ENCODE data around the gene GOSR1.
"Not testable (repeated sequence)": the region's sequence is repeated elsewhere in the genome, so short reads cannot be mapped to it uniquely, and the experiment has no call there.

GOSR1 gene

GRCh38 chr17:30528701-30529100 lies 51.5 kb downstream of the GOSR1 start:
- H3K36me3 ChIP-seq (ENCODE audit: control insufficient read depth, insufficient read depth, low read length); H2BK120ac ChIP-seq (ENCODE audit: low read depth, low read length); H3K9ac ChIP-seq (ENCODE audit: low read length); H3K18ac ChIP-seq (ENCODE audit: low read length); H2BK15ac ChIP-seq (replicated peaks; ENCODE audit: low read depth); H3K4ac ChIP-seq (ENCODE audit: low read depth, low read length); H3K27ac ChIP-seq (ENCODE audit: low read depth, low read length); H3K56ac ChIP-seq (ENCODE audit: low read length); H3K27me3 ChIP-seq (ENCODE audit: insufficient read depth, low read length, poor library complexity); H4K5ac ChIP-seq (ENCODE audit: low read length); H2BK5ac ChIP-seq (ENCODE audit: low read length); H3K23ac ChIP-seq (ENCODE audit: low read length); H3K79me1 ChIP-seq (ENCODE audit: low read length); DNase-seq; H2AK5ac ChIP-seq (ENCODE audit: low read length); H3K4me2 ChIP-seq (ENCODE audit: low read length); H3K4me3 ChIP-seq (ENCODE audit: low read length); H3K4me1 ChIP-seq (ENCODE audit: control insufficient read depth, low read depth, low read length); H3K79me2 ChIP-seq (ENCODE audit: control insufficient read depth, insufficient read depth, low read length); H4K8ac ChIP-seq (ENCODE audit: low read depth, low read length): not testable (repeated sequence)
- WGBS (ENCODE audit: extremely low coverage, insufficient coverage, low lambda C conversion rate) = no CpG with 5 or more reads among the region's 5 CpGs

- Histone ChIP-seq H2BK15ac (replicated peaks; ENCODE audit: low read depth) (no peak overlapping the region), H3K4me1 (ENCODE audit: control insufficient read depth, low read depth, low read length) (no peaks in the 10 kb centered on the region), H4K8ac (ENCODE audit: low read depth, low read length) (no peak overlapping the region), H3K27ac (ENCODE audit: low read depth, low read length) (no peak overlapping the region), H3K4me3 (ENCODE audit: low read length) (no peak overlapping the region), H2AK5ac (ENCODE audit: low read length) (no peak overlapping the region), H3K18ac (ENCODE audit: low read length) (no peak overlapping the region), H3K79me1 (ENCODE audit: low read length) (no peaks in the 10 kb centered on the region), H3K4me2 (ENCODE audit: low read length) (no peak overlapping the region), H3K56ac (ENCODE audit: low read length) (no peak overlapping the region), H3K36me3 (ENCODE audit: control insufficient read depth, insufficient read depth, low read length) (no peaks in the 10 kb centered on the region), H2BK5ac (ENCODE audit: low read length) (no peak overlapping the region), H3K9ac (ENCODE audit: low read length) (no peak overlapping the region), H4K5ac (ENCODE audit: low read length) (no peak overlapping the region), H3K79me2 (ENCODE audit: control insufficient read depth, insufficient read depth, low read length) (no peaks in the 10 kb centered on the region), H3K4ac (ENCODE audit: low read depth, low read length) (no peak overlapping the region), H2BK120ac (ENCODE audit: low read depth, low read length) (no peak overlapping the region), H3K23ac (ENCODE audit: low read length) (no peak overlapping the region), H3K27me3 (ENCODE audit: insufficient read depth, low read length, poor library complexity) (no peaks in the 10 kb centered on the region)
- WGBS (ENCODE audit: extremely low coverage, insufficient coverage, low lambda C conversion rate) = no CpG with 5 or more reads among the region's 2 CpGs
- DNase-seq = peak; percentile 13
These were observed 53.3 kb downstream of the GOSR1 start for GRCh38 chr17:30530346-30531025.

DNA sequence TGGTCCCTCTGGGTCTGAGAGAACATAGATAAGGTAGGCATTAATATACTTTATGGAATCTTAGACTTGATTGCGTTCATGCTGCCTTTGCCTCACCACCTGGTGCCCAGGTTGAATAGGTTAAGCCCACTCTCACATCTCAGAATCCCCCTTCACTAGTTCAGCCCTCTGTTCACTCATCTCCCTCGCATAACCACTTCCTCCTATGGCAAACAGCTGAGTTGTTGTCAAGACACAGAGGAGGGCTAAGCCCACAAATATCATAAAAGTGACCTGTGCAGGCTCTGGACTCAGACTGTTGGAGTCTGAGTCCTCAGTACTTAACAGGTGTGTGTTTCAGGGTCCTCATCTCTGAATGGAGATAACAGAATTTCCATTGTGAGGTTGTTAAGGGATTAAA lies 55.7 kb downstream of the GOSR1 start:
- Histone ChIP-seq H3K18ac (ENCODE audit: low read length) (no peak overlapping the region), H2BK5ac (ENCODE audit: low read length) (no peak overlapping the region), H4K5ac (ENCODE audit: low read length) (no peak overlapping the region), H3K56ac (ENCODE audit: low read length) (no peak overlapping the region), H3K9ac (ENCODE audit: low read length) (no peak overlapping the region), H3K4me3 (ENCODE audit: low read length) (no peak overlapping the region), H2BK120ac (ENCODE audit: low read depth, low read length) (no peak overlapping the region), H2BK15ac (replicated peaks; ENCODE audit: low read depth) (no peak overlapping the region), H3K4ac (ENCODE audit: low read depth, low read length) (no peak overlapping the region), H4K8ac (ENCODE audit: low read depth, low read length) (no peak overlapping the region), H2AK5ac (ENCODE audit: low read length) (no peak overlapping the region), H3K4me1 (ENCODE audit: control insufficient read depth, low read depth, low read length) (no peaks in the 10 kb centered on the region), H3K27ac (ENCODE audit: low read depth, low read length) (no peak overlapping the region), H3K79me1 (ENCODE audit: low read length) (no peaks in the 10 kb centered on the region), H3K79me2 (ENCODE audit: control insufficient read depth, insufficient read depth, low read length) (no peaks in the 10 kb centered on the region), H3K4me2 (ENCODE audit: low read length) (no peak overlapping the region), H3K27me3 (ENCODE audit: insufficient read depth, low read length, poor library complexity) (no peaks in the 10 kb centered on the region), H3K23ac (ENCODE audit: low read length) (no peak overlapping the region), H3K36me3 (ENCODE audit: control insufficient read depth, insufficient read depth, low read length) (no peaks in the 10 kb centered on the region)
- no peak for DNase-seq
- no CpG with 5 or more reads among the region's 2 CpGs for WGBS (ENCODE audit: extremely low coverage, insufficient coverage, low lambda C conversion rate)

DNA sequence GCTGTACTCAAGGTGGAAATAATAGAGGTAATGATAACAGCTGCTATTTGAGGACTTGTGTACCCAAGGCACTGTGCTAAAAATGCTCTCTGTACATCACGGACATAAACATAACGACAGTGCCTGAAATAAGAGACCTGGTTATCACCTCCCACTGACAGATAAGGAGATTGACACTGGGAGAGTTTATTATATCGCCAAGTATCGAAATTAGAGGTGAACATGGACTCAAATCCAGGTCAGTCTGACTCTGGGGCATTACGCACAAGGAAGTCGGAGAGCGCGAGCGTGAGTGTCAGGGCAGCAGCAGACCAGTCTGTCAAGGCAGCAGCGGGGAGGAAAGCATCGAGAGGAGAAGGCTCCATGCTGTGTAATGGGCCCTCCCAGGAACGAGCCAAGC lies 57.1 kb downstream of the GOSR1 start:
- Histone ChIP-seq H3K4ac (ENCODE audit: low read depth, low read length) (no peak overlapping the region), H4K8ac (ENCODE audit: low read depth, low read length) (no peak overlapping the region), H4K5ac (ENCODE audit: low read length) (no peak overlapping the region), H3K4me2 (ENCODE audit: low read length) (no peak overlapping the region), H3K23ac (ENCODE audit: low read length) (no peak overlapping the region), H3K56ac (ENCODE audit: low read length) (no peak overlapping the region), H3K79me2 (ENCODE audit: control insufficient read depth, insufficient read depth, low read length) (no peaks in the 10 kb centered on the region), H2BK120ac (ENCODE audit: low read depth, low read length) (no peak overlapping the region), H3K36me3 (ENCODE audit: control insufficient read depth, insufficient read depth, low read length) (no peaks in the 10 kb centered on the region), H3K79me1 (ENCODE audit: low read length) (no peaks in the 10 kb centered on the region), H3K9ac (ENCODE audit: low read length) (no peak overlapping the region), H2BK5ac (ENCODE audit: low read length) (no peak overlapping the region), H3K18ac (ENCODE audit: low read length) (no peak overlapping the region), H3K27ac (ENCODE audit: low read depth, low read length) (no peak overlapping the region), H3K4me3 (ENCODE audit: low read length) (no peak overlapping the region), H3K4me1 (ENCODE audit: control insufficient read depth, low read depth, low read length) (no peaks in the 10 kb centered on the region), H2AK5ac (ENCODE audit: low read length) (no peak overlapping the region), H3K27me3 (ENCODE audit: insufficient read depth, low read length, poor library complexity) (no peaks in the 10 kb centered on the region), H2BK15ac (replicated peaks; ENCODE audit: low read depth) (no peak overlapping the region)
- WGBS (ENCODE audit: extremely low coverage, insufficient coverage, low lambda C conversion rate) = no CpG with 5 or more reads among the region's 12 CpGs
- no peak for DNase-seq

DNA sequence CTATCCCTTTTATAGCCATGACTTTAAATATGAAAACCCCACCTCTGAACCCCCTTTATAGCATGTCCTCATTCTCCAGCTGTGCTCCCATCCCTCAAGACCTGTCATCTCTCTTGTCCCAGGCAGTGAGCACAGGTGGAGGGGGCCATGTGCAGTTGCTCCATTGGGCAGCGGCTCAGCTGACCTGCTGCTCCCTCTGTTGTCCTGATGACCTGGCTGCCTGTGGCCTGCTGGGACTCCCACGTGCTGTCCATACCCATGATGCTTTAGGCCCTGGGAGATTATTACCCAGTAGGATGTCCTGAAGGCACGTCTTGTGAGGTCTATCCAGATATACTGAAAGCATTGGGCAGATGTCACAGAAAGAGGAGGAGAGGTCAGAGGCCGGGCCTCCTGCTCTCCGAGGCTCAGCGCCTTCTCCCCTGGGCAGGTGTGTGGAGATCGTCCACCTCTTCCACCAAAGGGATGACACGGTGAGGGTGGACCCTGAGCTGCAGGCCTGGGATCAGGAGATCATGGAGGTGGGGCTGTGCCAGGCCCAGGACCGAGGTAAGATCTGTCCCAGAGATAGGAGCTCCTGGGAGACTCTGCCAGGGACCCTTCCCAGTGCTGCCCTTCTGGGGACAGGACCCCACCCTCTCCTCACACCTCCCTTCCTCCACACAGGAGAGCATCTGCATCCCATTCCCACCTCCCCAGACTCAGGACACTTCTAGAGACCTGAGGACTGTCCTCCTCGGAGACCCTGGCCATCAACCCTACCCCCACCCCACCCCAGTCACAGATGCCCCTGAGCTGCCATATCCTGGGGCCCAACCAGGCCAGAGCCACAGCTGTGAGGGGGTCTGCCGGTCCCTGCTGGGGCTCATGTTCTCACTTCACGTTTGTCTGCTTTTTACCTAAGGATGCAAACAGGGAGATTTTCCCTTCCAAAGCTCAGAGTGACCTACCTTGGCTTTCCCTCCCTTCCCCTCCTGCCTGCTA lies 58.0 kb downstream of the GOSR1 start:
- Histone ChIP-seq H2AK5ac (ENCODE audit: low read length) (no peak overlapping the region), H3K79me1 (ENCODE audit: low read length) (no peaks in the 10 kb centered on the region), H4K5ac (ENCODE audit: low read length) (no peak overlapping the region), H3K23ac (ENCODE audit: low read length) (no peak overlapping the region), H3K4me1 (ENCODE audit: control insufficient read depth, low read depth, low read length) (no peaks in the 10 kb centered on the region), H3K4me2 (ENCODE audit: low read length) (no peak overlapping the region), H3K79me2 (ENCODE audit: control insufficient read depth, insufficient read depth, low read length) (no peaks in the 10 kb centered on the region), H4K8ac (ENCODE audit: low read depth, low read length) (no peak overlapping the region), H3K9ac (ENCODE audit: low read length) (no peak overlapping the region), H3K27me3 (ENCODE audit: insufficient read depth, low read length, poor library complexity) (no peaks in the 10 kb centered on the region), H2BK15ac (replicated peaks; ENCODE audit: low read depth) (no peak overlapping the region), H2BK120ac (ENCODE audit: low read depth, low read length) (no peak overlapping the region), H3K18ac (ENCODE audit: low read length) (no peak overlapping the region), H3K27ac (ENCODE audit: low read depth, low read length) (no peak overlapping the region), H3K36me3 (ENCODE audit: control insufficient read depth, insufficient read depth, low read length) (no peaks in the 10 kb centered on the region), H3K4me3 (ENCODE audit: low read length) (no peak overlapping the region), H3K56ac (ENCODE audit: low read length) (no peak overlapping the region), H3K4ac (ENCODE audit: low read depth, low read length) (no peak overlapping the region), H2BK5ac (ENCODE audit: low read length) (no peak overlapping the region)
- DNase-seq = no peak
- no CpG with 5 or more reads among the region's 12 CpGs for WGBS (ENCODE audit: extremely low coverage, insufficient coverage, low lambda C conversion rate)
